ENCODE results near the gene CFAP298. TPM values are rescaled to one million over a fixed set of nuclear protein-coding genes. Genes with fewer than 3 reads are reported as not detected.

Gene CFAP298
- polyA plus RNA-seq, 1 donor from 2014 or later, result 105 TPM

DNA sequence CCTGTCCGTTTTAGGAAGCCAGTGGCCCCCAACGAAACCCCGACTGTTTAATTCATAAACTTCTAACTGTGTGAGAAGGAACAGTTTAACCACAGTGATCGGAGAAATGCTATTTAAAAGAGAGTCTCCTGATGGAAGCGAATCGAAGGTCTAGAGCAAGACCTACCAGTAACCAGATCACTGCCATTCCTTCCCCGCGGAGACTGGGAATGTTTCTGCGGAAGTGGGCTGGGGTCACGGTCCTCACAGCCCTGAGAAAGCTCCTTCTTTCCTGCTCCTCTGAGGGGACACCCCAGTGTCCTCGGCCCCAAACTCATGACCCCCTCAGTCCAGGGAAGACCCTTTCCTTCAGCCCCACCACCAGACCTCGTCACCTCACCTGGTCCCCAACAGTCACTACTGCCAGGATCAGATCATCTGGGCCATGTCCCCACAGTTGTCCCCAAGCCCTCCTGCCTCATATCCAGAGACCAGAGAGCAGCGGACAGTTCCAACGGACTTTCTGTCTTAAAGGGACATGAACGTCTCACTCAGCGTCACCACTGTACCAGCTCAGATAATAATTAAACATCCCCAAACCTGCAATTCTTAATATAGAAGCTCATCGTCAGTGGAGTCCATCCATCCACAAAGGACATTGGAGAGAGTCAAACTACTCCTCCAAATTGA lies 27.0 kb downstream of the CFAP298 start, which contains the start of gene TCP10L:
TSS of gene TCP10L (minus strand) at position 482 of the 669 bp plus-strand sequence. CDS start 1,219 bp downstream, outside the sequence.
- H4K20me1 ChIP-seq (ENCODE audit: insufficient read depth), result no peaks in the 10 kb centered on the region
- H3K4me2 ChIP-seq (ENCODE audit: low read length), result no peak within 1 kb of the TSS
- no peak within 1 kb of the TSS for H2AFZ ChIP-seq (ENCODE audit: low read depth, low read length)
- H3K9ac ChIP-seq (ENCODE audit: low read length), result no peak within 1 kb of the TSS
- no peaks in the 10 kb centered on the region for H3K79me2 ChIP-seq (replicated peaks; ENCODE audit: insufficient read depth, low read length)
- no peaks in the 10 kb centered on the region for H3K27me3 ChIP-seq (ENCODE audit: insufficient read depth, low read depth, low read length)
- TF ChIP-seq SMC3 (conservative IDR thresholded peaks at IDR 0.05; ENCODE audit: poor library complexity) (no peak), EP300 (conservative IDR thresholded peaks at IDR 0.05; ENCODE audit: poor library complexity, severe bottlenecking) (no peak), EZH2 (IDR thresholded peaks at IDR 0.05; ENCODE audit: borderline replicate concordance, insufficient read depth, low read length, poor library complexity, severe bottlenecking) (no peak), RAD21 (conservative IDR thresholded peaks at IDR 0.05) (no peak)
- H3K4me3 ChIP-seq (ENCODE audit: low read length), result no peak within 1 kb of the TSS
- H3K27ac ChIP-seq (ENCODE audit: low read length), result no peak within 1 kb of the TSS
- H3K9me3 ChIP-seq (ENCODE audit: low read length), result no peaks in the 10 kb centered on the region
- no peaks in the 10 kb centered on the region for H3K36me3 ChIP-seq (ENCODE audit: insufficient read depth, low read length)
- no peaks in the 10 kb centered on the region for H3K9me2 ChIP-seq (ENCODE audit: insufficient read depth, low read length)
- H3F3A ChIP-seq (ENCODE audit: insufficient read depth, low read length, poor library complexity, severe bottlenecking), result no peaks in the 10 kb centered on the region

- Histone ChIP-seq H3K27me3 (ENCODE audit: insufficient read depth, low read depth, low read length) (no peaks in the 10 kb centered on the region), H3K27ac (ENCODE audit: low read length) (no peak overlapping the region), H4K20me1 (ENCODE audit: insufficient read depth) (no peaks in the 10 kb centered on the region), H3K79me2 (replicated peaks; ENCODE audit: insufficient read depth, low read length) (no peaks in the 10 kb centered on the region), H3K4me2 (ENCODE audit: low read length) (no peak overlapping the region), H3K9me2 (ENCODE audit: insufficient read depth, low read length) (no peaks in the 10 kb centered on the region), H2AFZ (ENCODE audit: low read depth, low read length) (no peak overlapping the region), H3K4me3 (ENCODE audit: low read length) (no peak overlapping the region), H3F3A (ENCODE audit: insufficient read depth, low read length, poor library complexity, severe bottlenecking) (no peaks in the 10 kb centered on the region), H3K9ac (ENCODE audit: low read length) (no peak overlapping the region), H3K36me3 (ENCODE audit: insufficient read depth, low read length) (no peaks in the 10 kb centered on the region), H3K9me3 (ENCODE audit: low read length) (no peaks in the 10 kb centered on the region)
- no peak for TF ChIP-seq TAF1 (IDR thresholded peaks at IDR 0.05; ENCODE audit: low read depth)
- no peak for TF ChIP-seq EZH2 (IDR thresholded peaks at IDR 0.05; ENCODE audit: borderline replicate concordance, insufficient read depth, low read length, poor library complexity, severe bottlenecking)
- TF ChIP-seq, protein P1, sequence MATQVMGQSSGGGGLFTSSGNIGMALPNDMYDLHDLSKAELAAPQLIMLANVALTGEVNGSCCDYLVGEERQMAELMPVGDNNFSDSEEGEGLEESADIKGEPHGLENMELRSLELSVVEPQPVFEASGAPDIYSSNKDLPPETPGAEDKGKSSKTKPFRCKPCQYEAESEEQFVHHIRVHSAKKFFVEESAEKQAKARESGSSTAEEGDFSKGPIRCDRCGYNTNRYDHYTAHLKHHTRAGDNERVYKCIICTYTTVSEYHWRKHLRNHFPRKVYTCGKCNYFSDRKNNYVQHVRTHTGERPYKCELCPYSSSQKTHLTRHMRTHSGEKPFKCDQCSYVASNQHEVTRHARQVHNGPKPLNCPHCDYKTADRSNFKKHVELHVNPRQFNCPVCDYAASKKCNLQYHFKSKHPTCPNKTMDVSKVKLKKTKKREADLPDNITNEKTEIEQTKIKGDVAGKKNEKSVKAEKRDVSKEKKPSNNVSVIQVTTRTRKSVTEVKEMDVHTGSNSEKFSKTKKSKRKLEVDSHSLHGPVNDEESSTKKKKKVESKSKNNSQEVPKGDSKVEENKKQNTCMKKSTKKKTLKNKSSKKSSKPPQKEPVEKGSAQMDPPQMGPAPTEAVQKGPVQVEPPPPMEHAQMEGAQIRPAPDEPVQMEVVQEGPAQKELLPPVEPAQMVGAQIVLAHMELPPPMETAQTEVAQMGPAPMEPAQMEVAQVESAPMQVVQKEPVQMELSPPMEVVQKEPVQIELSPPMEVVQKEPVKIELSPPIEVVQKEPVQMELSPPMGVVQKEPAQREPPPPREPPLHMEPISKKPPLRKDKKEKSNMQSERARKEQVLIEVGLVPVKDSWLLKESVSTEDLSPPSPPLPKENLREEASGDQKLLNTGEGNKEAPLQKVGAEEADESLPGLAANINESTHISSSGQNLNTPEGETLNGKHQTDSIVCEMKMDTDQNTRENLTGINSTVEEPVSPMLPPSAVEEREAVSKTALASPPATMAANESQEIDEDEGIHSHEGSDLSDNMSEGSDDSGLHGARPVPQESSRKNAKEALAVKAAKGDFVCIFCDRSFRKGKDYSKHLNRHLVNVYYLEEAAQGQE (IDR thresholded peaks at IDR 0.05; ENCODE audit: borderline replicate concordance), result no peak
- no peak for TF ChIP-seq EP300 (conservative IDR thresholded peaks at IDR 0.05; ENCODE audit: poor library complexity, severe bottlenecking)
- TF ChIP-seq MXI1 (conservative IDR thresholded peaks at IDR 0.05; ENCODE audit: poor library complexity, severe bottlenecking), result no peak
- TF ChIP-seq, protein P2, sequence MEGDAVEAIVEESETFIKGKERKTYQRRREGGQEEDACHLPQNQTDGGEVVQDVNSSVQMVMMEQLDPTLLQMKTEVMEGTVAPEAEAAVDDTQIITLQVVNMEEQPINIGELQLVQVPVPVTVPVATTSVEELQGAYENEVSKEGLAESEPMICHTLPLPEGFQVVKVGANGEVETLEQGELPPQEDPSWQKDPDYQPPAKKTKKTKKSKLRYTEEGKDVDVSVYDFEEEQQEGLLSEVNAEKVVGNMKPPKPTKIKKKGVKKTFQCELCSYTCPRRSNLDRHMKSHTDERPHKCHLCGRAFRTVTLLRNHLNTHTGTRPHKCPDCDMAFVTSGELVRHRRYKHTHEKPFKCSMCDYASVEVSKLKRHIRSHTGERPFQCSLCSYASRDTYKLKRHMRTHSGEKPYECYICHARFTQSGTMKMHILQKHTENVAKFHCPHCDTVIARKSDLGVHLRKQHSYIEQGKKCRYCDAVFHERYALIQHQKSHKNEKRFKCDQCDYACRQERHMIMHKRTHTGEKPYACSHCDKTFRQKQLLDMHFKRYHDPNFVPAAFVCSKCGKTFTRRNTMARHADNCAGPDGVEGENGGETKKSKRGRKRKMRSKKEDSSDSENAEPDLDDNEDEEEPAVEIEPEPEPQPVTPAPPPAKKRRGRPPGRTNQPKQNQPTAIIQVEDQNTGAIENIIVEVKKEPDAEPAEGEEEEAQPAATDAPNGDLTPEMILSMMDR (IDR thresholded peaks at IDR 0.05; ENCODE audit: poor library complexity, severe bottlenecking), result no peak
- TF ChIP-seq SMC3 (conservative IDR thresholded peaks at IDR 0.05; ENCODE audit: poor library complexity), result no peak
- TF ChIP-seq RAD21 (conservative IDR thresholded peaks at IDR 0.05), result no peak
Measured at GRCh38 chr21:32584472-32584871, 27.7 kb downstream of the CFAP298 start.
